IPS-20b (cell line): Measurements from ENCODE around the gene HILPDA.
A peak's percentile ranks its signal among the peaks of the same experiment; 100 is the strongest.
"Not testable (repeated sequence)": the region's sequence is repeated elsewhere in the genome, so short reads cannot be mapped to it uniquely, and the experiment has no call there.

Experiments
- H3K27ac ChIP-seq: one replicate; pipeline ENCODE4 v1.5.1; 2013; ENCODE audit warnings: low read length
- H3K27me3 ChIP-seq: 2 replicates; pipeline ENCODE4 v1.6.1; 2013; ENCODE audit warnings: mild to moderate bottlenecking, low read length, inconsistent platforms; ENCODE audit not compliant: insufficient read depth
- H3K36me3 ChIP-seq: 2 replicates; pipeline ENCODE4 v1.6.1; 2013; ENCODE audit warnings: low read depth, mild to moderate bottlenecking, inconsistent platforms, low read length, moderate library complexity; ENCODE audit not compliant: insufficient read depth
- H3K4me1 ChIP-seq: 2 replicates; pipeline ENCODE4 v1.6.1; 2013; ENCODE audit warnings: mild to moderate bottlenecking, control low read depth, inconsistent platforms, low read length, moderate library complexity; ENCODE audit not compliant: insufficient read depth
- H3K4me3 ChIP-seq: 2 replicates; pipeline ENCODE4 v1.5.1; 2013; ENCODE audit warnings: mild to moderate bottlenecking, low read length, inconsistent platforms
- H3K9ac ChIP-seq: 2 replicates; pipeline ENCODE4 v1.6.1; 2013; ENCODE audit warnings: low read depth, mild to moderate bottlenecking, inconsistent platforms, low read length, moderate library complexity
- H3K9me3 ChIP-seq: 2 replicates; pipeline ENCODE4 v1.6.1; 2013; ENCODE audit warnings: mild to moderate bottlenecking, low read depth, low read length, inconsistent platforms; ENCODE audit not compliant: insufficient read depth

HILPDA gene

GRCh38 chr7:128476402-128477335 is 21.0 kb downstream of the HILPDA start, which contains the start of gene METTL2B:
METTL2B (plus strand) TSS chr7:128476748; CDS start chr7:128476766, 18 bp downstream.
- peak within 1 kb of the TSS; percentile 91 for H3K27ac ChIP-seq
- peak within 1 kb of the TSS; percentile 96 for H3K9ac ChIP-seq
- H3K27me3 ChIP-seq = not testable (repeated sequence)

GRCh38 chr7:128477336-128477690 is 21.6 kb downstream of the HILPDA start:
- not testable (repeated sequence) for H3K9me3 ChIP-seq, H3K27me3 ChIP-seq, H3K4me1 ChIP-seq
- Histone ChIP-seq H3K27ac (peak overlapping the region; percentile 91), H3K4me3 (peak overlapping the region; percentile 92), H3K9ac (peak overlapping the region; percentile 96), H3K36me3 (peaks cover 34% of the 10 kb centered on the region)

More at GRCh38 chr7:128476402-128477335, 21.0 kb downstream of the HILPDA start, which contains the start of gene METTL2B:
- Histone ChIP-seq H3K4me3 (peak within 1 kb of the TSS; percentile 92), H3K36me3 (peaks cover 29% of the 10 kb centered on the region)
- not testable (repeated sequence) for H3K9me3 ChIP-seq, H3K4me1 ChIP-seq

DNA sequence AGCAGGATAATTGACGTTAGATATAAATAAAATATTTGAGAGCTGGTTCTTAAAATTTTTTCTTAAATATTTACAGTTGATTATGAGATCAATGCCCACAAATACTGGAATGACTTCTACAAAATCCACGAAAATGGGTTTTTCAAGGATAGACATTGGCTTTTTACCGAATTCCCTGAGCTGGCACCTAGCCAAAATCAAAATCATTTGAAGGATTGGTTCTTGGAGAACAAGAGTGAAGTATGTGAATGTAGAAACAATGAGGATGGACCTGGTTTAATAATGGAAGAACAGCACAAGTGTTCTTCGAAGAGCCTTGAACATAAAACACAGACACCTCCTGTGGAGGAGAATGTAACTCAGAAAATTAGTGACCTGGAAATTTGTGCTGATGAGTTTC is 23.4 kb downstream of the HILPDA start:
- not testable (repeated sequence) for H3K27me3 ChIP-seq, H3K4me1 ChIP-seq, H3K9me3 ChIP-seq, H3K27ac ChIP-seq, H3K4me3 ChIP-seq, H3K9ac ChIP-seq
- H3K36me3 ChIP-seq = peaks cover 39% of the 10 kb centered on the region

GRCh38 chr7:128488134-128488533 is 32.5 kb downstream of the HILPDA start:
- H3K9ac ChIP-seq, H3K27ac ChIP-seq, H3K4me3 ChIP-seq, H3K27me3 ChIP-seq, H3K9me3 ChIP-seq, H3K4me1 ChIP-seq: not testable (repeated sequence)
- peaks cover 12% of the 10 kb centered on the region; the same call in 1 of the 2 replicates for H3K36me3 ChIP-seq

DNA sequence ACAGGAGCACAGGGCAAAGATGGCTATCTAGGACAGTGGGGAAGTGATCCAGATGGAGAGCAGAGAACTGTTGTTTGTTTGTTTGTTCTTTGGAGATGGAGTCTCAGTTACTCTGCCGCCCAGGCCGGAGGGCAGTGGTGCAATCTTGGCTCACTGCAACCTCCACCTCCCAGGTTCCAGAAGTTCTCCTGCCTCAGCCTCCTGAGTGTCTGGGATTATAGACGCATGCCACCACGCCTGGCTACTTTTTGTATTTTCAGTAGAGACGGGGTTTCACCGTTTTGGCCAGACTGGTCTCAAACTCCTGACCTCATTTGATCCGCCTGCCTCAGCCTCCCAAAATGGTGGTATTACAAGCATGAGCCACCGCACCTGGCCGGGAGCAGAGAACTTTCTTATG is 41.7 kb downstream of the HILPDA start:
- Histone ChIP-seq H3K27me3 (no peaks in the 10 kb centered on the region), H3K9ac (no peak overlapping the region), H3K9me3 (no peaks in the 10 kb centered on the region), H3K4me3 (no peak overlapping the region), H3K27ac (no peak overlapping the region), H3K4me1 (no peaks in the 10 kb centered on the region), H3K36me3 (peaks cover 77% of the 10 kb centered on the region)

DNA sequence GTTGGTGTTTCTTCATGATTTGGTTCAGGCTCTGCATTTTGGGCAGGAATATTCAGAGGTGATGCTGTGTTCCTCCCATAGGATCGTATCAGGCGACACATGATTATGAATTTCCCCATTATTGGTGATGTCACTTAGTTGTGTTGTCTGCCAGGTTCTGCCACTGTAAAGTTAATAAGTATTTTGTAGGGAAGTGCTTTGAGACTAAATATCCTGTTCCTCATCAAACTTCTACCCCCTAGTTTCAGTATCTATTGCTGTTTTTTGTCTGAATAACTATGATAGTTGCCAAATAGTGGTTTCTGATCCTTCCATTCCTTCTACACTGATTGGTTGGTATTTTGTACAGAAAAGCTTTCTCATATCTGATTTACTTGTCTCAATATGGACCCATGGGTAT is 49.7 kb downstream of the HILPDA start:
- not testable (repeated sequence) for H3K4me3 ChIP-seq, H3K27me3 ChIP-seq, H3K4me1 ChIP-seq, H3K9ac ChIP-seq, H3K27ac ChIP-seq, H3K9me3 ChIP-seq
- peaks cover 20% of the 10 kb centered on the region for H3K36me3 ChIP-seq

GRCh38 chr7:128506819-128507218 is 51.1 kb downstream of the HILPDA start:
- H3K4me3 ChIP-seq, H3K27me3 ChIP-seq, H3K27ac ChIP-seq, H3K9ac ChIP-seq, H3K9me3 ChIP-seq, H3K36me3 ChIP-seq, H3K4me1 ChIP-seq: not testable (repeated sequence)

DNA sequence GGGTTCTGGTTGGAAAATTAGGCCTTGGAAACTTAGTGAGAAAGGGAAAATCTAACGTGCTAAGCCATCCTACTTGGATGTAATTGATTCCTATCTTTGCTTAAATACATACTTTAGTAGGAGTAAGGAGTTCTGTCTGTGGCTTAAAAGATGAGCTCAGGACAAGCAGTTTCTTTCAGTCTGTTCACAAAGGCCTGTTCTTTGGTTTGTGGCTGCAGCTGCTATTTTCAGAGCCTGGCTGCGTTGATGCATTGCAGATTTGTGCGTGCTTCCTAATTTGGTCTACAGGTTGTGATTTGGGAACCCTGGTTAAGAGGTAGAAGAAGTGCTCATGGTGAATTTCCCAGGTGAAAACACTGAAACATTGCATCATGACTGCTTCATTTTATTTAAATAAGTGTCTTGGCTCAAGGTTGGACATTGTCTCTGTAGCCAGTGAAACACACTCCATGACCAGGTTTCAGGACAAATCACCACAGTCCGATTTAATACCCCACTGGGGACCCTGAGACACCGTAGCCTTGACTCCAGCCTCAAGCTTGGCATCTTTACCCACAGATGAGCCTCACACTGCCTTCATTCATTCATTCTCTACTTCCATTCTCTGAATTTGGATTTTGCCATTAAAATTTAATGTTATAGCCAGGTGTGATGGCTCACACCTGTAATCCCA is 51.8 kb downstream of the HILPDA start:
- H3K9ac ChIP-seq, H3K4me1 ChIP-seq, H3K27ac ChIP-seq: not testable (repeated sequence)

More for the DNA sequence above, 51.8 kb downstream of the HILPDA start:
- not testable (repeated sequence) for H3K4me3 ChIP-seq, H3K27me3 ChIP-seq, H3K9me3 ChIP-seq, H3K36me3 ChIP-seq
